Measurements from ENCODE around the gene PDCD1.

PDCD1 gene

GRCh38 chr2:241811201-241811951 lies 47.3 kb downstream of the PDCD1 start:
- Histone ChIP-seq H3K27me3 (ENCODE audit: insufficient read depth, poor library complexity, severe bottlenecking) (peaks cover 3% of the 10 kb centered on the region), H3K4me3 (replicated peaks; ENCODE audit: insufficient read depth, low read length) (no peak overlapping the region), H3K27ac (replicated peaks) (no peak overlapping the region)
- TF ChIP-seq REST (IDR thresholded peaks at IDR 0.05; ENCODE audit: insufficient replicate concordance, low read depth) (no peak), POLR2AphosphoS5 (IDR thresholded peaks at IDR 0.05; ENCODE audit: low read depth) (no peak), SPI1 (IDR thresholded peaks at IDR 0.05; ENCODE audit: borderline replicate concordance, low read depth) (no peak), CTCF (IDR thresholded peaks at IDR 0.05; ENCODE audit: insufficient read depth, low read length) (no peak), GABPA (IDR thresholded peaks at IDR 0.05; ENCODE audit: low read depth) (no peak)
- no peak for DNase-seq (ENCODE audit: low read depth in 1 of 2, low spot score in 1 of 2)

GRCh38 chr2:241810307-241811200 lies 48.1 kb downstream of the PDCD1 start:
- no peak for TF ChIP-seq SPI1 (IDR thresholded peaks at IDR 0.05; ENCODE audit: borderline replicate concordance, low read depth)
- no peak for TF ChIP-seq GABPA (IDR thresholded peaks at IDR 0.05; ENCODE audit: low read depth)
- no peak for TF ChIP-seq CTCF (IDR thresholded peaks at IDR 0.05; ENCODE audit: insufficient read depth, low read length)
- no peak for TF ChIP-seq REST (IDR thresholded peaks at IDR 0.05; ENCODE audit: insufficient replicate concordance, low read depth)
- TF ChIP-seq POLR2AphosphoS5 (IDR thresholded peaks at IDR 0.05; ENCODE audit: low read depth): no peak
- DNase-seq (ENCODE audit: low read depth in 1 of 2, low spot score in 1 of 2): no peak
- Histone ChIP-seq H3K27me3 (ENCODE audit: insufficient read depth, poor library complexity, severe bottlenecking) (peaks cover 3% of the 10 kb centered on the region), H3K4me3 (replicated peaks; ENCODE audit: insufficient read depth, low read length) (no peak overlapping the region), H3K27ac (replicated peaks) (no peak overlapping the region)

DNA sequence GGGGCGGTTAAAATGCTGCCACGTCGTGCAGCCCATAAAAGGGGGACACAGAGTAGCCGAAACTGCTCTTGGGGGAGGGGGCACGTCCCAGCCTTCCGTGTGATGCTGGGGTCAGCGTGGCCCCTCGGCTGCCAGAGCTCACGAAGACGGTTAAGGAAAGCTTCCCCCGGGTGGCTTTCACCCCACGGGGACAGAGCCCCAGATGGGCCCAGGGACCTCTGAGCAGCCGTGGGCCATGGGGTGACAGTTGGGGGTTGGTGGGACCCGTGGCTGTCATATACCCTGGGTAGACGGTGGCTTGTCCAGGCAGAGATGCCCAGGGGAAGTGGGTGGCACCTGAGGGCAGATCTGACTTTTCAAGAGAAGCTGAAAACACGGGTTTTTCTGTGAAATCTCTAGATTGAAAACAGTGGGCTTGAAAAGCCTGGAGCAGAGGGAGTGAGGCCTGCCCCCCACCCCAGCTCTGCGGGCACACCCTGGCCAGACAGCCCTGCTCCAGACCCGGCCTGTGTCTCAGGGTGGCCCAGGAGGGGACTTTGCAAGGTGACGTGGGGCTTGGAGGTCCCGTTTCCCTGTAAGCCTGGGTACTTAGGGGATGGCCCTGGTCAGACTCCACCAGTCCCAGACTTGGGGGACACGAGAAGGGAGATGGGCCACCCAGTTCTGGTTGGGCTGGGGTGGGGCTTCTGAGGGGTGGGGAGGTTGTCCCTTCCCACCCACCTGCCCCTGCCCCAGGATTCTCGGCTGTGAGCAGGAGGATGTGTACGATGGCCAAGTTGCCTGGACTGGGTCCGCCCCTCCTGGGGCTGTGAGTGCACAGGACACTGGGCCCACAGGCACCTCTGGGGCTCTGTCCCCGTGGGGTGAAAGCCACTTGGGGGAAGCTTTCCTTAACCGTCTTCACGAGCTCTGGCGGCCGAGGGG lies 49.0 kb downstream of the PDCD1 start:
- TF ChIP-seq SPI1 (IDR thresholded peaks at IDR 0.05; ENCODE audit: borderline replicate concordance, low read depth) (no peak), CTCF (IDR thresholded peaks at IDR 0.05; ENCODE audit: insufficient read depth, low read length) (no peak), REST (IDR thresholded peaks at IDR 0.05; ENCODE audit: insufficient replicate concordance, low read depth) (no peak), GABPA (IDR thresholded peaks at IDR 0.05; ENCODE audit: low read depth) (no peak)
- DNase-seq (ENCODE audit: low read depth in 1 of 2, low spot score in 1 of 2): no peak
- H3K27me3 ChIP-seq (ENCODE audit: insufficient read depth, poor library complexity, severe bottlenecking): peaks cover 2% of the 10 kb centered on the region
- no peak overlapping the region for H3K27ac ChIP-seq (replicated peaks)
- H3K4me3 ChIP-seq (replicated peaks; ENCODE audit: insufficient read depth, low read length): no peak overlapping the region

All from HL-60 (cell line).